Esophagus muscularis mucosa (tissue), 3 donors: Measurements from ENCODE around the gene CNTFR.

Experiments
- POLR2AphosphoS5 ChIP-seq, 2 donors: sonication (generic); formaldehyde crosslinking; IDR thresholded peaks; one replicate each; pipeline ENCODE4 v1.6.1; 2017; ENCODE audit warnings: antibody characterized with exemption in 2 of 2
- TF ChIP-seq, protein P1 (sequence below), 3 experiments: fragments of 200-600 bp in 2 of 3; fragments of 450-650 bp in 1 of 3; sonication (generic) in 2 of 3; IDR thresholded peaks; one replicate each; pipeline ENCODE4 v1.5.1; 2017 to 2019; ENCODE audit warnings: antibody characterized with exemption in 3 of 3, mild to moderate bottlenecking in 2 of 3, moderate library complexity in 1 of 3

DNA sequence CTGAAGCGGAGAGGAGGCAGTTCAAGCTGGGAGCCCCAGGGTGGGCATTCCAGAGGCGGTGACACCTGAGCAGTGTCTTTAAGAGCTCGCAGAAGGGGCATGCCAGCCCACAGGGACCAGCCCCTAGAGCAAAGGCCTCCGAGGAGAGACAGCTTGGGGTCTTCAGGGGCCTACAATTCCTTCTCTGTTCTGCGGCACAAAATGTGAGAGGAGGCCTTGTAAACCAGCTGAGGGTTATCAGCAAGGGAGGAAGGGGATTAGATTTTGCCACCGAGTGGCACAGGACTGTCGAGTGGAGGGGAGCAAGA is 48.6 kb upstream of the CNTFR start:
- TF ChIP-seq POLR2AphosphoS5 (IDR thresholded peaks at IDR 0.05), result no peak
- TF ChIP-seq, protein P1, sequence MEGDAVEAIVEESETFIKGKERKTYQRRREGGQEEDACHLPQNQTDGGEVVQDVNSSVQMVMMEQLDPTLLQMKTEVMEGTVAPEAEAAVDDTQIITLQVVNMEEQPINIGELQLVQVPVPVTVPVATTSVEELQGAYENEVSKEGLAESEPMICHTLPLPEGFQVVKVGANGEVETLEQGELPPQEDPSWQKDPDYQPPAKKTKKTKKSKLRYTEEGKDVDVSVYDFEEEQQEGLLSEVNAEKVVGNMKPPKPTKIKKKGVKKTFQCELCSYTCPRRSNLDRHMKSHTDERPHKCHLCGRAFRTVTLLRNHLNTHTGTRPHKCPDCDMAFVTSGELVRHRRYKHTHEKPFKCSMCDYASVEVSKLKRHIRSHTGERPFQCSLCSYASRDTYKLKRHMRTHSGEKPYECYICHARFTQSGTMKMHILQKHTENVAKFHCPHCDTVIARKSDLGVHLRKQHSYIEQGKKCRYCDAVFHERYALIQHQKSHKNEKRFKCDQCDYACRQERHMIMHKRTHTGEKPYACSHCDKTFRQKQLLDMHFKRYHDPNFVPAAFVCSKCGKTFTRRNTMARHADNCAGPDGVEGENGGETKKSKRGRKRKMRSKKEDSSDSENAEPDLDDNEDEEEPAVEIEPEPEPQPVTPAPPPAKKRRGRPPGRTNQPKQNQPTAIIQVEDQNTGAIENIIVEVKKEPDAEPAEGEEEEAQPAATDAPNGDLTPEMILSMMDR (IDR thresholded peaks at IDR 0.05), result no peak
